Activated naive CD4-positive, alpha-beta T cell treated with anti-CD3 and anti-CD28 coated beads, Interleukin-2, amount 50 U/mL, for 72 hours (primary cell): ENCODE data around the gene CDK5R1. TPM values are rescaled to one million over a fixed set of nuclear protein-coding genes. Genes with fewer than 3 reads are reported as not detected.
"Not testable (repeated sequence)": the region's sequence is repeated elsewhere in the genome, so short reads cannot be mapped to it uniquely, and the experiment has no call there.

Experiments used
- ATAC-seq, 2 donors: fragments of 150-1000 bp; cut with Tn5 transposase; 2 replicates each; pipeline ENCODE4 v1.10.0; 2021; ENCODE audit warnings: mild to moderate bottlenecking in 2 of 2, moderate library complexity in 2 of 2
- DNase-seq, 2 donors: peaks; one replicate each; pipeline ENCODE4 v3.0.0; 2021 to 2022; ENCODE audit warnings: low spot score in 2 of 2
- H3K27ac Mint-ChIP-seq, 2 donors: one replicate each; pipeline ENCODE4 v1.8.0; 2022; ENCODE audit warnings: mild to moderate bottlenecking in 2 of 2, mixed read lengths in 2 of 2
- H3K36me3 Mint-ChIP-seq, 2 donors: one replicate each; pipeline ENCODE4 v1.8.0; 2022; ENCODE audit warnings: mixed read lengths in 2 of 2
- H3K9me3 Mint-ChIP-seq, 2 donors: one replicate each; pipeline ENCODE4 v1.8.0; 2022; ENCODE audit warnings: mixed read lengths in 2 of 2
- total RNA-seq, 2 donors: library from RNA; stranded (reverse); gene quantifications; one replicate each; pipeline ENCODE4 v1.2.3, GENCODE V29; 2022

Gene CDK5R1
- 10 to 100 TPM; 12.4 to 15.6 TPM for total RNA-seq

DNA sequence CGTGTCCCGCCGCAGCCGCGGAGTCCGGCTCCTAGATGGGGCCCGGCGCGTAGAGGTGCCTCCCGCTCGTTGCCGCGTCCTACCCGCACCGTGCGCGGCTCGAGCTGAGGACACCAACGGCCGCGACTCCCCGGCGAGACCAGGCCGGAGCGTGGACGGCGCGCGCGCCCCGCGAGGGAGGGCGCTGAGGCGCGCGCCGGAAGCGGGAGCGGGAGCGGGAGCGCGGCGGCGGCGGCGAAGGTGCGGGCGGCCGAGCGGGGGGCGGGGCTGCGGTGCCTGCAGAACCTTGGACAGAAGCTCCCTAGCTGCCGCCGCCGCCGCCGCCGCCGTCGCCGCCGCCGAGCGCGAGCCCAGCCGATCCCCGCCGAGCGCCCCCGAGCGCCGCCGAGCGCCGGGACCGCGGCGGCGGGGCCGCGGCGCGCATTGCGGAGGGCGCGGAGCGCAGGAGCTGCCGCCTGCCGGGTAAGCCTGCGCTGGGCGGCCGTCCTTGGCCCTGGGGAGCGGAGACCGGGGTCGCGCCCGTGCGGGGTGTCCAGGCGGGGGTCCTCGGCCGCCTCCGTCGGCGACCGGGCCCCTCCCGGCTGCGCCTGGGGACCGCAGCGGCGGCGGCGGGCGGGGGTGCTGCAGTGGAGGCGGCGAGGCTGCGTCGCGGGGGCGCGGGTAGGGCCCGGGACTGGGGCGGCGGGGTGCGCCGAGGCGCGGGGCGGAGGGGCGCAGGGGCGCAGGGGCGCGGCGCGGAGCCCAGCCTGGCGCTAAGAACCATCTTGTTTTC lies at the start of gene CDK5R1:
TSS of gene CDK5R1 (plus strand) at position 293 of the 772 bp plus-strand sequence. CDS start 628 bp downstream, outside the sequence.
- H3K9me3 Mint-ChIP-seq, result no peaks in the 10 kb centered on the region
- DNase-seq (peak; percentile 73 to 77), ATAC-seq (peak; percentile 48 to 73)
- H3K36me3 Mint-ChIP-seq, result peaks cover 31% of the 10 kb centered on the region in 2 donors
- H3K27ac Mint-ChIP-seq, result peak within 1 kb of the TSS; percentile 77 to 93

- Mint-ChIP-seq H3K27ac (peak overlapping the region in 1 of 2 donors; percentile 46), H3K9me3 (peaks cover 4 to 7% of the 10 kb centered on the region in 2 donors), H3K36me3 (peaks cover 9 to 10% of the 10 kb centered on the region in 2 donors)
- DNase-seq (no peak), ATAC-seq (no peak)
Measured at GRCh38 chr17:32440722-32441121, 46.1 kb upstream of the CDK5R1 start.

DNA sequence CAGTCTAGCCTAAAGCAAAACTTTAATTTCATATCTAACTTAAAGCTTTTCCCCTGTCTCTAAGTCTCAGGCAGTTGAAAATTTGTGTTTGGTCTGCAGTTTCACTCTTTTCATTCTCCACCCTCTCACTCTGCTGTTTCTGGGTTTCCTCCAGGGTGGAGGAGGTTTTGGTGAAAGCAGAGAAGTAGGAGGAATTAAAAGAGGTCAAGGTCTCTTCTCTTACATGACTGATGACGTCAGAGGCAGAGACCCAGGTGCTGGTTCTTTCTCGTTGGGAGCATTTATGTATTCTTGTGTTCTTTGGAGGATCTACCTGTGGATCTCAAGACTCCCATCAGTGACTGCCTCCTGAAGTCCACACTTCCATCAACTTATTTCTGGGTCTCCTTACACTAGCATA lies 44.9 kb upstream of the CDK5R1 start:
- ATAC-seq (no peak), DNase-seq (no peak)
- H3K9me3 Mint-ChIP-seq, result no peaks in the 10 kb centered on the region
- peaks cover 17 to 18% of the 10 kb centered on the region in 2 donors for H3K36me3 Mint-ChIP-seq
- no peak overlapping the region for H3K27ac Mint-ChIP-seq

GRCh38 chr17:32443827-32444300 lies 42.9 kb upstream of the CDK5R1 start:
- ATAC-seq, result no peak
- peak overlapping the region; percentile 77 to 84 for H3K27ac Mint-ChIP-seq
- no peaks in the 10 kb centered on the region for H3K9me3 Mint-ChIP-seq
- peaks cover 23 to 25% of the 10 kb centered on the region in 2 donors for H3K36me3 Mint-ChIP-seq
- DNase-seq, result no peak

- peak; percentile 89 to 98 for ATAC-seq
- Mint-ChIP-seq H3K36me3 (peaks cover 23 to 27% of the 10 kb centered on the region in 2 donors), H3K27ac (peak within 1 kb of the TSS; percentile 84 to 96), H3K9me3 (no peaks in the 10 kb centered on the region)
- DNase-seq, result peak; percentile 96 to 100
Measured at GRCh38 chr17:32444301-32445073, 42.3 kb upstream of the CDK5R1 start, which contains the start of gene PSMD11. PSMD11 (plus strand) TSS chr17:32444510; CDS start chr17:32444524, 14 bp downstream.

GRCh38 chr17:32445074-32445415 lies 41.7 kb upstream of the CDK5R1 start:
- Mint-ChIP-seq H3K27ac (peak overlapping the region; percentile 84 to 96), H3K9me3 (no peaks in the 10 kb centered on the region), H3K36me3 (peaks cover 23 to 32% of the 10 kb centered on the region in 2 donors)
- DNase-seq (peak; percentile 33 to 66), ATAC-seq (peak in 1 of 2 donors; percentile 60)

DNA sequence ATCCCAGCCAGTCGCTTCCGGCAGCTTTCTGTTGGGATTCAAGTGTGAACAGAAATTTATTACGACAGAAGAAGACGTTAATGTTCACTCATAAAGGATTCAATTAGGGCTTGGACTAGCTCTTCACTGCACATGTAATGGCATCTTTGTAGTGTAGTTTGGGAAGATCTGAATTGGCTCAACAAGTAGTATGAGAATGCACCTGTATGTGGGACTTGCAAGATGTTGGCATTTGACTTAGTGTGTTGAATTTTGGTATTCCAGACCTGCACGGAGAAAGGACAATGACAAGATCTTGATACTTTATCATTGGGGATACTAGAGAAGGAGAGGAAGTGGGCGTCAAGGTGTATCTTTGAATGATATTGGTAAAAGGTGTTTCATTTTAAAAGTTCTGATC lies 41.3 kb upstream of the CDK5R1 start:
- DNase-seq, result no peak
- no peak for ATAC-seq
- no peaks in the 10 kb centered on the region for H3K9me3 Mint-ChIP-seq
- peaks cover 23 to 32% of the 10 kb centered on the region in 2 donors for H3K36me3 Mint-ChIP-seq
- H3K27ac Mint-ChIP-seq, result peak overlapping the region; percentile 84 to 96

DNA sequence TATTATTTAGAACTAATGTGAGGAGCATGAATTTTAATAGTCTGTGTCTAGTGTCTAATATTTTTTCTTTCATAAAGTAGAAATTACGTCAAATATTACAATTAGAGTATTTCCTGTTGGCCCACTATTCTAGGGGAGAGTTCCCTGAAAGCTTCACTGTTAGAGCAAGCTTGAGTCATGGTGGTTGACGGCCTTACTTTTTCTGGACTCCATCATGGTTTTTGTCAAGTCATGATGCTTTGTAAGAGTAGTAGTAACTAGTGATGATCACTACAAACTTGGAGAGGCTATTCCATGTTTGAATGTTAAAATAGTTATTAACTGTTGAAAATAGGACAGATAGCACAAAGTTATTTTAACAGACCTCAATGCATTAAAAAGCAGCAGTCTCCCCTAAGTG lies 40.8 kb upstream of the CDK5R1 start:
- H3K36me3 Mint-ChIP-seq, result peaks cover 28 to 32% of the 10 kb centered on the region in 2 donors
- H3K9me3 Mint-ChIP-seq, result no peaks in the 10 kb centered on the region
- H3K27ac Mint-ChIP-seq, result peak overlapping the region; percentile 84 to 96
- ATAC-seq, result no peak
- DNase-seq, result no peak

DNA sequence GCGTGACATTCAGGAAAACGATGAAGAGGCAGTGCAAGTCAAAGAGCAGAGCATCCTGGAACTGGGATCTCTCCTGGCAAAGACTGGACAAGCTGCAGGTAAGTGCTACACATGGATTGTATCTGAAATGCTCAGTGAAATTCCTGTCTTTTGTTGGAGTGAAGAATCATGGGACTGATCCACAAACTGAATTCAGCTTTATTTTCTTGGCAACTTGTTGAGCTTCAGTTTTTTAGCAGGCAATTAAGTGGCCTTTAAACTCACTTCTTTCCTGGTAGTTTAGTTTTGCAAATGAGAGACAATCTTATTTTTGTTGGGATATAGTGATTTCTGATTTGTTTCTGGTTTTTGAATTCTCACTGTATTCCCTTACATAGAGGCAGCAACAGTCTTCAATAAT lies 39.8 kb upstream of the CDK5R1 start:
- DNase-seq (no peak), ATAC-seq (no peak)
- Mint-ChIP-seq H3K36me3 (peaks cover 30 to 39% of the 10 kb centered on the region in 2 donors), H3K27ac (no peak overlapping the region), H3K9me3 (no peaks in the 10 kb centered on the region)

DNA sequence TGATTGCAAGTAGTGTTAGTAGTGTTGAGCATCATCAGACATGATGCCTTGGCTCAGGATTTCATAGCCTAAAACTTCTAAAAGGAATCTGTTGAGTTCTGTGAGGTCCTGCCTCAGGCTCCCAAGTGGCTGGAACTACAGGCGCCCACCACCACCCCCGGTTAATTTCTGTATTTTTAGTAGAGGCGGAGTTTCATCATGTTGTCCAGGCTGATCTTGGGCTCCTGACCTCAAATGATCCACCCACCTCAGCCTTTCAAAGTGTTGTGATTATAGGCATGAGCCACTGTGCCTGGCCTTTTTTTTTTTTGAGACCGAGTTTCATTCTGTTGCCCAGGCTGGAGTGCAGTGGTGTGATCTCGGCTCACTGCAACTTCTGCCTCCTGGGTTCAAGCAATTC lies 36.8 kb upstream of the CDK5R1 start:
- no peak for ATAC-seq
- peak overlapping the region in 1 of 2 donors; percentile 22 for H3K27ac Mint-ChIP-seq
- no peak for DNase-seq
- H3K36me3 Mint-ChIP-seq, result peaks cover 36 to 44% of the 10 kb centered on the region in 2 donors
- H3K9me3 Mint-ChIP-seq, result no peaks in the 10 kb centered on the region

- Mint-ChIP-seq H3K36me3 (peaks cover 35 to 44% of the 10 kb centered on the region in 2 donors), H3K27ac (peak overlapping the region in 1 of 2 donors; percentile 73)
- ATAC-seq, DNase-seq, H3K9me3 Mint-ChIP-seq: not testable (repeated sequence)
Measured at GRCh38 chr17:32450379-32450778, 36.4 kb upstream of the CDK5R1 start.

- no peak for ATAC-seq
- H3K27ac Mint-ChIP-seq, result peak overlapping the region in 1 of 2 donors; percentile 46
Measured at GRCh38 chr17:32451879-32452278, 34.9 kb upstream of the CDK5R1 start.

GRCh38 chr17:32452281-32452680 lies 34.5 kb upstream of the CDK5R1 start:
- Mint-ChIP-seq H3K27ac (peak overlapping the region in 1 of 2 donors; percentile 46), H3K9me3 (no peaks in the 10 kb centered on the region), H3K36me3 (peaks cover 19 to 31% of the 10 kb centered on the region in 2 donors)
- ATAC-seq (no peak), DNase-seq (no peak)

More at GRCh38 chr17:32451879-32452278, 34.9 kb upstream of the CDK5R1 start:
- Mint-ChIP-seq H3K36me3 (peaks cover 23 to 33% of the 10 kb centered on the region in 2 donors), H3K9me3 (no peaks in the 10 kb centered on the region)
- no peak for DNase-seq

GRCh38 chr17:32453370-32453769 lies 33.4 kb upstream of the CDK5R1 start:
- DNase-seq, result no peak
- no peak for ATAC-seq
- Mint-ChIP-seq H3K9me3 (no peaks in the 10 kb centered on the region), H3K27ac (no peak overlapping the region), H3K36me3 (peaks cover 25 to 39% of the 10 kb centered on the region in 2 donors)

DNA sequence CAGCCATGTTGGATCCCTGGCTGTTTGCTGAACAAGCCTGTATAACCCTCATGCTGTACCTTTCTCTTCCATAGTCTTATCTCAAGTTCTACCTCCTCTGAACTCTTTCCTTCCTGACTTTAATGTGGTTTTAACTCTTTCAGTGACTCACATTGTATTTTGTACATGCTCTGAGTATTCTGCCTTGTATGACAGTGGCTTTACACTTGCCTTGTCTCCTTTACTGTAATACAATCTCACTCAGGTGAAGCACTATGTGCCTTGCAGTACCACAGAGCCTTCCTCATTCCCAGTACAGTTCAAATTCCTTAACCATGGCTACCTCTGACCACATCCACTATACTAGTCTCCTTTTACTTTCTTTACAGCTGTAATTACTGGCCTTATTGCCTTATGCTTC lies 28.4 kb upstream of the CDK5R1 start:
- Mint-ChIP-seq H3K27ac (peak overlapping the region; percentile 2 to 56), H3K9me3 (no peaks in the 10 kb centered on the region), H3K36me3 (peaks cover 20 to 47% of the 10 kb centered on the region in 2 donors)
- DNase-seq (no peak), ATAC-seq (peak; percentile 90 to 96)

- H3K36me3 Mint-ChIP-seq, result peaks cover 13 to 39% of the 10 kb centered on the region in 2 donors
- ATAC-seq (peak in 1 of 2 donors; percentile 18), DNase-seq (no peak)
- H3K27ac Mint-ChIP-seq, result peak overlapping the region; percentile 47 to 71
- H3K9me3 Mint-ChIP-seq, result no peaks in the 10 kb centered on the region
Measured at GRCh38 chr17:32460054-32460453, 26.7 kb upstream of the CDK5R1 start.

- H3K36me3 Mint-ChIP-seq, result peaks cover 10 to 35% of the 10 kb centered on the region in 2 donors
- no peak for DNase-seq
- H3K9me3 Mint-ChIP-seq, result no peaks in the 10 kb centered on the region
- H3K27ac Mint-ChIP-seq, result peak overlapping the region in 1 of 2 donors; percentile 9
- peak; percentile 2 to 6 for ATAC-seq
Measured at GRCh38 chr17:32461498-32461852, 25.3 kb upstream of the CDK5R1 start.
